ENCODE data around the gene ACER3. TPM values are rescaled to one million over a fixed set of nuclear protein-coding genes. Genes with fewer than 3 reads are reported as not detected.
"Not testable (repeated sequence)": the region's sequence is repeated elsewhere in the genome, so short reads cannot be mapped to it uniquely, and the experiment has no call there.

ACER3 gene
- total RNA-seq, 2 donors from 2014 or later = 12.5 to 18.1 TPM

DNA sequence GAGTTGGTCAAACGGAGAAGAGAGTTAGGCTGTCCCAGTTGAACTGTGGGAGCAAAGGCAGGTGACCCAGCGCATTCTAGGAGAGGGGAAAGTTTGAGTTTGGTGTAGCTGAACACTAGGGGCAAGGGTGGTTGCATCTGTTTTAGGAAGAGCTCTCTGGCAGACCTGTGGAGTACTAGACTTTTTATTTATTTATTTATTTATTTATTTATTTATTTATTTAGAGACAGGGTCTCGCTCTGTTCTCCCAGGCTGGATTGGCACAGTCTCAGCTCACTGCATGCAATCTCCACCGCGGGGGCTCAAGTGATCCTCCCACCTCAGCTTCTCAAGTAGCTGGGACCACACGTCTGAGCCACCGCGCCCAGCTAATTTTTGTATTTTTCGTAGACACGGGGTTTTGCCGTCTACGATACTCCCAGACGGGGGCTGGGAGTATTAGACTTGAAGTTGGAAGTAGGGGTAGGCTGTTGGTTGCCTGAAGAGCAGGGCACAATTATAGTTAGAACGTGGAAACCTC, 950 bp upstream of the ACER3 start:
- ATAC-seq (no peak), DNase-seq (no peak)
- intact Hi-C loops (cut with DNase I) = loop anchor here in 1 of 2 donors (2.0 to 10.0 kb wide), 2 partner anchors 55 to 59 kb away; no protein-coding TSS in a partner anchor

DNA sequence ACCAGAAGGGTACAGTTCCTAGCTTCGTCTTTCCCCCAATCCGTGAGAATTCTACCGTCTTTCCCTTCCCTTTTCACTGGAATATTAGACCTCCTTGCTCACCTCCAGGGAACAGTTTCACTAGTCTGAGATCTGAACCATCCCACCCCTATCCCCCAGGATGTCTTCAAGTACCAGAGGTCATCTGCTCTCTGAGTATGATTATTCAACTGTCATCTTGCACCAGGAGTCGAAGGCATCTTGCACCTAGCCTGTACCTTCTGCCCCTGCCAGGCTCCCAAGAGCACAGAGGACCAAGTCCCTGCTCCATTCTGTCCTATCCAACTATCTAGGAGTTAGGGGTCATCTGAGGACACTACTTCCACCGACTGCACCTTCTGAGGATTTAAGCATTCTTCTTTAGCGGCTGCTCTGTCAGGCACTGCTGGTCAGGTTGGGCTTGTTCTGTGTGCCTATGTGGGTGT, 804 bp downstream of the ACER3 start:
- no peak for ATAC-seq
- intact Hi-C loops (cut with DNase I) = loop anchor here in 1 of 2 donors (2.0 to 10.0 kb wide), 2 partner anchors 57 kb away; no protein-coding TSS in a partner anchor
- no peak for DNase-seq

DNA sequence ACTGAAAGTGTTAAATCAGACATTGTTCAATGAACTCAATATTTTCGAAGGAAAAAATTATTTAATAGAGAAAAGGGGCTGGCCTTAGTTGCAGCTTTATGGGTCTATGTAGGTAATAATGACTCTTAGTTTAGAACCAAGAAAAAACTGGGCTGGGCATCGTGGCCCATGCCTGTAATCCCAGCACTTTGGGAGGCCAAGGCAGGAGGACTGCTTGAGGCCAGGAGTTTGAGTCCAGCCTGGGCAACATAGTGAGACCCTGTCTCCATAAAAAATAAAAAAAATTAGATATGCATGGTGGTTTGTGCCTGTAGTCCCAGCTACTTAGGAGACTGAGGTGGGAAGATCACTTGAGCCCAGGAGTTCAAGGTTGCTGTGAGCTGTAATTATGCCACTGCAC, 2.1 kb downstream of the ACER3 start:
- ATAC-seq, DNase-seq: not testable (repeated sequence)
- intact Hi-C loops (cut with DNase I) = loop anchor here in 1 of 2 donors (10.0 kb wide), 1 partner anchor 58 kb away; no protein-coding TSS in a partner anchor

DNA sequence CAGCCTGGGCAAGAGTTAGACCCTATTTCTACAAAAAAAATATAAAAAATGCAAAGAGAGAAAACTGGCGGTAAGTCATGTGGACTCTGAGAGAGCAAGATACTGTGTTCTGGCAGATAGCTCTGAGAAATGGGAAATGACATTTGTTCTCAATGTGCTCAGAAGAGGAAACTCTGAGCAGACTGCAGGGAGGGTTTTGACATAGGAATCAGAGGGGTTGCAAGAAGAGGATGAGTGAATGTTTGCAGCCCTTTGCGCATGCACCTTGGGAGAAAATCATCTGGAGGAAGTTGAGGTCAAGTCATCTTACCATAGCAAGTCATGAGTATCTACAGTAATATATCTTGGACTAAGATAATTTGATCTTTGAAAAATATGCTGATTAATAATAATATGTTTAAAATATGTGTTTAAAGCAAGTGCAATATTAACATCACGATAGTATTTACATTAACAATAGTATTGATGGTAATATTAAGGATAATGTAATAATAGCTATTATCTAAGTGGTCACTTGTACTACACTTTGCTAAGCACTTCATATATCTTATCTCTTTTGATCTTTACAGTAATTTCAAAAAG, 2.6 kb downstream of the ACER3 start:
- intact Hi-C loops (cut with DNase I) = loop anchor here in 1 of 2 donors (10.0 kb wide), 1 partner anchor 58 kb away; no protein-coding TSS in a partner anchor
- ATAC-seq (no peak), DNase-seq (no peak)

DNA sequence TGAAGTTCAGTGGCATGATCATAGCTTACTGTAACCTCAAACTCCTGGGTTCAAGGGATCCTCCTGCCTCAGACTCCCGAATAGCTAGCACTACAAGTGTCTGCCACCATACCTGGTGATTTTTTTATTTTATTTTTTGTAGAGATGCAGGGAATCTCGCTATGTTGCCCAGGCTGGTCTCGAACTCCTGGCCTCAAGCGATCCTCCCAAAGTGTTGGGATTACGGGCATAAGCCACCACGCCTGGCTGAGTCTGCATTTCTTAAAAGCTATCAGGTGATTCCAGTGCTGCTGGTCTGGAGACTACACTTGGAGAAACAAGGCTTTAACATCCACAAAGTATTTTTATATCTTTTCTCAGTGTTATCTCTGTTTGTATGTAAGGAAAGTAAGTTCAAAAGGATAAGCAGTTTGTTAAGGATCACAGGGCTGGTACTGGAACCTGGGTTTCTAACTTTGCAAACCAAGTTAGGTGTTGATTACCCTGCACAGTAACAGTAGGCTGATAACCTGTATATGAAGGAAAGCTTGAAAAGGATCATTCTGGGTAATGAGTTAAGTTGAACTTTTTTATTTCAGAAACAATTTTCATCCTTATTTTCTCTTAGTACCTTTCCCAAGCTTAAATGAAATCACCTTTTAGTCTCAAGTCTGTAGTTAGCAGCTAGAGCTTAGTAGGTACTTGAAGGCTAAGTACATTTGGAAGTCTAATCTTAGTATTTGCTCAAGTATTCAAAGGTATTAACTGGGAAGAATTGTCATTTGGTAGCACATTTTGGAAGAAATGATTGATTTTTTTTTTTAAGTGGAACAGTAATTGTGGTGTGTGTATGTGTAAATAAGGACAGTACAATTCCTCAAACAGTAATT, 12.5 kb downstream of the ACER3 start:
- intact Hi-C loops (cut with DNase I) = no loop called here
- ATAC-seq = no peak
- DNase-seq = no peak

DNA sequence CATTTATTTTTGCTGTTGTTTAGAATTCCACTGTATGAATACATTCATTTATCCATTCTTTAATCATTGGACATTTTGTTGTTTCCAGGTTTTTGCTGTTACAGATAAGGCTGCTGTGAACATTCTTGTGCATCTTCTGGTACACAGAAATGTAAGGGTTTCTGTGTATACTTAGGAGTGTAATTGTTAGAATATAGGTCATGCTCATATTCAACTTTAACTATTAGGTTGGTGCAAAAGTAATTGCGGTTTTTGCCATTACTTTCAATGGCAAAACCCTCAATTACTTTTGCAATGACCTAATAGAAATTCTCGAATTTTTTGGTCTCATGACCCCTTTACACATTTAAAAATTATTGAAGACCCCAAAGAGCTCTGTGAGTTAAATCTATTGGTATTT, 17.3 kb downstream of the ACER3 start:
- DNase-seq = no peak
- intact Hi-C loops (cut with DNase I) = no loop called here
- no peak for ATAC-seq

DNA sequence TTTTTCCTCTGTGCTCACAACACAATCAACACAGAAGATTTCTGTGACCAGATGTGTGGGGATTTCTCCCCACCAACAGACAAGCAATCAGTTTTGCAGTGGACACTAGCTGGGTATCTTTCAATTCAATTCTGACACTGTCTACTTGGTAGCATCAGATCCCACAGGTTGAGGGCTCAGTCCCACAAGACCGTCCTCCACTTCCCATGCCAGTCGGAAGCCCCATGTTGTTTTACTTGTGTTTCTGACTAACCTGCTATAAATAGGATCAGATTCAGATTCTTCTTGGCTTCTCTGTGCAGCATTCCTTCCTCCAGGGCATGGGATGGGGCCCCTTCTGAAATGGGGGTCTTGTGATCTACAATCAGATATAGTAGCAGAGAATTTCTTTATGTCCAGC, 19.6 kb downstream of the ACER3 start:
- intact Hi-C loops (cut with DNase I) = no loop called here
- ATAC-seq (no peak), DNase-seq (no peak)

DNA sequence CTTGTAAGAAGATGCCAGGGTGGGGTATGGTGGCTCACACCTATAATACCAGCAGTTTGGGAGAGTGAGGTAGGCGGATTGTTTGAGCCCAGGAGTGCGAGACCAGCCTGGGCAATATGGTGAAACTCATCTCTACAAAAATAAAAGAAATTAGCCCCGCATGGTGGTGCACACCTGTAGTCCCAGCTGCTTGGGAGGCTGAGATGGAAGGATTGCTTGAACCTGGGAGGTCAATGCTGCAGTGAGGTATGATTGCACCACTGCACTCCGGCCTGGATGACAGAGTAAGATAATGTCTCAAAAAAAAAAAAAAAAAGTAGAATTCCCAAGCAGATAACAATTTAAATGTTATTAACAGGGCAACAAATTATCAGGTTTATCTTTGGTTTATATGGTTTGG, 20.2 kb downstream of the ACER3 start:
- DNase-seq = no peak
- intact Hi-C loops (cut with DNase I) = no loop called here
- ATAC-seq = no peak

DNA sequence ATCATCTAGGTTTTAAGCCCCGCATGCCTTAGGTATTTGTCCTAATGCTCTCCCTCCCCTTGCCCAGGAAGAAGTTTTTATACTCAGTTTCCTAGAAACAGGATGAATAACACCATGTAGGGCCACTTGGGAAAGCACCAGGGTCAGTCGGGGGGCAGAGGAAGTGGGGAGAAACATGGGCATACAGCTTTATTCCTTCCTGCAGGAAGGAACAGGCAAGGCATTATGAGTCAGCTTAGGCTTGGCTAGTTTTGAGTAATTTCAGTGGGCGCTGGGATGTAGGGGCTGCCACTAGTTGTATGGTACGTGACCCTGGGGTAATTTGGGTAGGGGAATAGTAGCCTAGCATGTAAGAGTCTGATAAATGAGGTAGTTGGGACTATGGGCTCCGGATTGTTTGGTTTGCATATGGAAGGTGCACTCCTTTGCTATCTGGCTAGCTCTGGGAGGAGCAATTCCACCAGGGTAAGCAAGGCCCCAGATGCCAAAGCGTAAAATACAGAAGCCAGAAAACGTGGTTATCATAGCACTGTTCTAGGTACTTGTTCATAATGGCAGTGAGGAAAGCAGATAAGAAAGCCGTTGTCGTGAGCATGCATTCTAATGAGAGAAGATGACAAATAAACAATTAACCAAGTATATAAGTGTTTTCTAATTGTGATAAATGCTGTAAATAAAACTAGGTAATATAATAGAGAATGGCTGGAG, 24.8 kb downstream of the ACER3 start:
- intact Hi-C loops (cut with DNase I) = no loop called here
- DNase-seq (peak; percentile 31), ATAC-seq (peak in 1 of 2 donors; percentile 45)

DNA sequence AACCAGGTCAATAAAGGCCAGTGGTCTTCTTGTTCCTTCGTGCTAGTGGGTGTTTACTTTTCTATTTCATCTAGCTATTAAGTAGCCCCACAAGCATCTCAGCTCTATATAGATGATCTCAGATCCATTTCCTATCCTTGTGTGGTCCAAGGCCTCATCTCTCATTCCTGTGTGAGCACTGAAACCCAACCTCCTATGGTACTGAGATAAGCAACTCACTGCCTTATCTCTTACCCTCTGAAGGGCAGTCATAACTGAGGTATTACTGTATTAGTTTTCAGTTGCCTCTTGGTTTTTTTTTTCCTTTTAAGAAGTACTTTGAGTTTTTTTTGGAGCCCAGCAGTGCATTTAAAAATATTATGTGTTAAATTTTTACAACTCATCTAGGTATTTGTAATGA, 28.3 kb downstream of the ACER3 start:
- ATAC-seq (peak in 1 of 2 donors; percentile 84), DNase-seq (no peak)
- intact Hi-C loops (cut with DNase I) = no loop called here

DNA sequence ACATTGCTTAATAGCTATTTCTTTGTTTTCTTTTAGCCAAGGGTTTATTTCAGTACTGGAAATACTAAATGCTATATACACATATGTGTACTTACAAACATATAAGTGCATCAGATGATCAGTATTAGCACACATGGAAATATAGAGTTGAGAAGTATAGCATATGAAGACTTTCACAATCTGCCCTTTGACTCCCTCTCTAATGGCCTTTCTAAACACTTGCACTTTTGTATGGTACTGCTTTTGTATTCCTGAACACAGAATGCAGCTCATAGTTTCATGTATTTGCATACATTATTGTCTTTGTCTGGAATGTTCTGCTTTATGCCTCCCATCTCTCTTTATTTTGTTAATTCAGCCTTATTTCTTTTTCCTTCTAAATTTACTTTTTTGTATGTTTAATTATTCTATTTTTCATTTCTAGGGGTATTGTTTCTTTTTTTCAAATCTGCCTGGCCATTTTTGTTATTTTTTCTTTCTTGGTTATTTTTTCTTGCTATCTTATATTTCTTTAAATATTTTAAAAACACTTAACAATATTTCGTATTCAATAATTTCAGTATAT, 28.8 kb downstream of the ACER3 start:
- no peak for DNase-seq
- intact Hi-C loops (cut with DNase I) = no loop called here

DNA sequence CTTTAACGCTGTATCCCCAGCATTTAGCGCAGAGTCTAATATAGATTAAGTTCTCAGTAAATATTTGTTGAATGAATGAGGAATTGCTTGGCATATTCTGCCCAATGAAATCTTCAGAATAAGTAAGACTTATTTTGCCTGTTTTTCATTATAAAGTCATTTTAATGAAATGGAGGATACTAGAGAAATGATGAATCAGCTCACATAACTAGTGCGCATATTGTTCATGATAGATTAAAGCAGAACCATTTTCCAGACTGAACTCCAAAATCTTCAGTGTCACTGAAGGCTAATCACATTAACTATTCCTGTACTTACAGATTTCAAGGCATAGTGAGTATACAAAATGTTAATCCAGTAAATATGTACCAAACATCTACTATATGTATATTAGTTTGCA, 29.6 kb downstream of the ACER3 start:
- no peak for ATAC-seq
- no peak for DNase-seq

More for the DNA sequence above, 28.8 kb downstream of the ACER3 start:
- no peak for ATAC-seq

DNA sequence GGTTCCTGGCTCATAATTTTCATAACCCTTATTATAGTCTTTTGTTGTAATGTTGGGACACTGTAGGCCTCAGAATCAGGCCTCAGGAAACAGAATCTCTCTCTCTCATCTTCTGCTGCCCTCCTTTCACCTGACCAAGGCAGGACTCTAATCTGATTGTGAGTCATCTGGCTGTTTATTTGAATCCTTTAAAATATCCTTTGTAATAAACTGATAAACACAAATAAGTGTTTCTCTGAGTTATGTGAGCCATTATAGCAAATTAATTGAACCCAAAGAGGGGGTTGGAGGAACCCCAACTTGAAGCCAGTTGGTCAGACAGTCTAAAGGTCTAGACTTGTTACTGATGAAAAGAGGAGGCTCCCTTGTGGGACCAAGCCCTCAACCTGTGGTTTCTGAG, 30.6 kb downstream of the ACER3 start:
- DNase-seq (no peak), ATAC-seq (no peak)
- intact Hi-C loops (cut with DNase I) = no loop called here

More for the DNA sequence above, 29.6 kb downstream of the ACER3 start:
- intact Hi-C loops (cut with DNase I) = no loop called here

DNA sequence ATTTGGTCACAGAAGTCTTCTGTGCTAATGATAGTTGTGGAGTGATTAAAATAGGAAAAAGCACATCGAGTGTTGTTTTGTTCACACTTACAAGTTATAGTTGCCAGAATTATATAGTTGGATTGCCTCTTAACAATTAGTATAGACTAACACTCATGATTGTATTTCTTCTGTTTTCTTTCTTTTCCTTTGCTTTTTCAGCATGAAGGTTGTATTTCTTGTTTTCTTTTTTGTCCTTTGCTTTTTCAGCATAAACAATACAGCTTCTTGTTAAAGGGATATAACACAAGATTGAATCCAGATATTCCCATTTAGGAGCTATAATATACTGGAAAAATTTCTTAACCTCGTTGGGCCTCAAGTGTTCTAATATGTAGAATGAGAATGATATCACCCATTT, 31.1 kb downstream of the ACER3 start:
- no peak for DNase-seq
- no peak for ATAC-seq
- intact Hi-C loops (cut with DNase I) = no loop called here

DNA sequence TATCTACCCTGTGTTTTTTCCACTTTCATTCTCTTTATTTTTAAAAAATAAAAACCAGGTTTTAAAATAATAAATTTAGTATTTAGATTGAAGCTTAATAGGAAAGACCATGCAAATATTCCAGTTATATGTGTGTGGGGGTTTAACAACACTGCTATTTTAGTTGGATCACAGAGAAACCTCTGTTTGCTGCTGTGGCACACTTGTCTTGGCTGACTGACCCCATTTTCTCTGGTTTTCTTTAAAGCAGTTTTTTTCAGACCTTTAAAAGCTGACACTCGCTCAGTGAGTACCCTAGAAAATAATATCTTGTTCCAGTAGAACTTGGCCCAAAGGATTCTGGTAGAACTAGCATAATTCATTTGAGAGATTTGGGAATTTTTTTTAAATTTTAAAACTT, 31.6 kb downstream of the ACER3 start:
- DNase-seq = no peak
- no peak for ATAC-seq
- intact Hi-C loops (cut with DNase I) = no loop called here

DNA sequence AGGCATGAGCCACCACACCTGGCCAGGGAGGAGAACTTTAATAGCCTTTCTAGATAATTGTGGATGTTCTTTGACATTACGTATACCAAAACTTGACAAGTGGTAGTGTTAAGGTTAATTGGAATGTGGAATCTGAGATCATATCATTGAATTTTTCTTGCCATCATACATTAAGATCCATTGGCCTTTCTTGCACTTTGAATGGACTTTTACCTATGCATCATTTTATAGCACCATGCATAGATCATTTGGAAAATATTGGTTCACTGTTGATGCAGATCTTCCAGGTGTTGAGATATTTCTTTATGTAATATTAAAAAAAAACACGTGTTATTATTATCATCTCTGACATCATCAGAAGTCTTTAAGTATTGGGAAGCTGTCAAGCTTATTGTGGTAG, 36.5 kb downstream of the ACER3 start:
- no peak for DNase-seq
- intact Hi-C loops (cut with DNase I) = no loop called here
- no peak for ATAC-seq

DNA sequence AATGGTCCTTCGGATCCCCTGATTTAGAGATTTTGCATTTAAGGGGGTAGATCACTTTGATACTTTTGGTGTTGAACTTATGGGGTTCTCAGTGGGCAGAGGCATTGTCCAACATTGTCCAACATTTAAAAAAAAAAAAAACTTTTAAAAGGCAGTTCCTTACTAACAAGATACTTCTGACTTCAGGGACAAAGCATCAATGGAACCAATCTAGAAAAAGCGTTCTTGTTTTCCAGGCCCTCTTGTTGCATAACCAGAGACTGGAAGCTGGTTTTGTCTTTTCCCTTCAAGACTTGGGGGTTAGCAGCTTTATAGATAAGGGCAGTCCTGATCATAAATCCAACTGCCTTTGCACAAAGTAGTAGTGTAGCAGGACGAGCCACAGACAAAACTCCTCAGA, 40.4 kb downstream of the ACER3 start:
- ATAC-seq (no peak), DNase-seq (no peak)
- intact Hi-C loops (cut with DNase I) = no loop called here

DNA sequence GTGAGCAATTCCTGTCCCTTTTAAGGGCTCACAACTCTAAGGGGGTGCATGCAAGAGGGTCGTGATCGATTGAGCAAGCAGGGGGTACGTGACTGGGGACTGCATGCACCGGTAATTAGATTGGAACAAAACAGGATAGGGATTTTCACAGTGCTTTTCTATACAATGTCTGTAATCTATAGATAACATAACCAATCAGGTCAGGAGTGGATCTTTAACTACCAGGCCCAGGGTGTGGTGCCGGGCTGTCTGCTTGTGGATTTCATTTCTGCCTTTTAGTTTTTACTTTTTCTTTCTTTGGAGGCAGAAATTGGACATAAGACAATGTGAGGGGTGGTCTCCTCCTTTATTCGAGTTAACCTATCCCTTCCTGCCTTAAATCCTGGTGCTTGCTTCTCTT, 40.9 kb downstream of the ACER3 start:
- intact Hi-C loops (cut with DNase I); ATAC-seq: not testable (repeated sequence)

More for the DNA sequence above, 40.9 kb downstream of the ACER3 start:
- DNase-seq = not testable (repeated sequence)
